HG03571 (cell line): ENCODE results near the gene CHSY1.
"Not testable (repeated sequence)": the region's sequence is repeated elsewhere in the genome, so short reads cannot be mapped to it uniquely, and the experiment has no call there.

Source experiments
- ATAC-seq: cut with Tn5 transposase; IDR thresholded peaks from one replicate; pipeline ENCODE4 v1.9.1; 2021; ENCODE audit not compliant: unreplicated experiment

The CHSY1 gene

DNA sequence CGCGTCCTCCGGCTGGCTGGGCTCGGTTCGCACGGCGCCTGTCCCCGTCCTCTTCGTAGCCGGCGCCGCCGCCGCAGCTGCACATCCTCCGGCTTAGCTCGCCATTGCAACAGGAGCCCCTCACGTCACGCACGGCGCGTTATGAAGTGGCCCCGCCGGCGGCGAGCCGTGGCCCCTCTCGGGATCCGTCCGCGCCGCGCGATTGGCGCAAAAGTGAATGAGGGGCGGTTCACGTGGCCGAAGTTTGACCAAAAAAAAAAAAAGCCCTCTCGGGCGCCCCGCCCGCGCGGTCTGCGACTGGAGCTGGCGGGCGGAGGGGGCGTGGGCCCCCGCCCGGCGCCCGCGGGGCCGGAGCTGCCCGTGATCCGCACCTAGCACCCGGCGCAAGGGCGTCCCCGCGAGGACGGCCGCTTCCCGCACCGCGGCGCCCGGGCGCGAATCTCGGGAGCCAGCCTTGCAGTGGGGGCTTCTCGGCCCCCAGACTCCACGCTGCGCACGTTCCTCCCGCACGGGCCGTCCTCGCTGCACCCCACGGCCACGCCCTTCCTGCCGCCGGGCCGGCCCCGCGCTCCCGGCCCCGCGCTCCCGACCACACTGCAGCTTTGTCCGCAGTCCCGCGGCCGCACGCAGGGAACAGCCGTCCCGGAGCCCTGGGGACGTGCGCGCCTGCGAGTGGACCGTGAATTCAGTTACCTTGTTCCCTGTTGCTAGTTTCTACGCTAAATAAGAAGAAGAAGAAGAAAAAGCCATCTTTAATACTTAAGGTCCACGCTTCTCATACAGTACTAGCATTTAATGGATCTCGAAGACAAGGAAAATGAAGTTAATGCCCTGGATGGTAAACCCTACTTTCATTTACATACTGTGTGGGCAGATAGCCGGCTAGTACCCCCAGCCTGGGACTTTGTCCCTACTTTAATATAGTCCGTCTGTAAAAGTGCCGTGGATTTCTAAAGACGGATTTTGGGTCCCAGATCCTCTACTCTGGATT is at the start of gene CHSY1:
CHSY1 (minus strand) TSS at position 219 of the 991 bp plus-strand sequence. CDS start 592 bp downstream, outside the sequence.
- ATAC-seq, result peak; percentile 68

GRCh38 chr15:101296418-101297405 is 44.9 kb upstream of the CHSY1 start:
- no peak for ATAC-seq

DNA sequence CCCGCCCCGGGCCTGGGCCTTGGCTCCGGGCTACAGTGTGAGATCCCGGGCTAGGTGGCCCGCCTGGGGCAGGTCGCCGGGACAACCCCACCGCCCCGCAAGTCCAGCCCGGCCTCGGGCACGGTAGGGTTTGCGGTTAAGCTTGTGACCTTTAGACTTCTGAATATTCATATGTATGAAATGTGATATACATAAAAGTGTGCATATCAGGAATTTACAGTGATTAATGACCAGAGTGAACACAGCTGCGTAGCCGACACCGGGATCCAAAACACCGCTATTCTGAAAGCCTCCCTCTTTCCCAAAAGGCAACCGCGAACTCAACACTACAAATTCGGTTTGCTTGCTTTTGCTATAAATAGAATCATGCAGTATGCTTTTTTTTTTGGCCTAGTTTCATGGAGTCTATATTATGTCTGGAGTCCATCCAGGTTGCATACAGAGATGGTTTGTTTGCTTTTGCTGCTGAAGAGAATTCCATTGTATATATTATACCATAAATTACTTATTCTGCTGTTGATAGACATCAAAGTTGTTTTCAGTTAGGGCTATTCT is 43.8 kb upstream of the CHSY1 start:
- no peak for ATAC-seq

DNA sequence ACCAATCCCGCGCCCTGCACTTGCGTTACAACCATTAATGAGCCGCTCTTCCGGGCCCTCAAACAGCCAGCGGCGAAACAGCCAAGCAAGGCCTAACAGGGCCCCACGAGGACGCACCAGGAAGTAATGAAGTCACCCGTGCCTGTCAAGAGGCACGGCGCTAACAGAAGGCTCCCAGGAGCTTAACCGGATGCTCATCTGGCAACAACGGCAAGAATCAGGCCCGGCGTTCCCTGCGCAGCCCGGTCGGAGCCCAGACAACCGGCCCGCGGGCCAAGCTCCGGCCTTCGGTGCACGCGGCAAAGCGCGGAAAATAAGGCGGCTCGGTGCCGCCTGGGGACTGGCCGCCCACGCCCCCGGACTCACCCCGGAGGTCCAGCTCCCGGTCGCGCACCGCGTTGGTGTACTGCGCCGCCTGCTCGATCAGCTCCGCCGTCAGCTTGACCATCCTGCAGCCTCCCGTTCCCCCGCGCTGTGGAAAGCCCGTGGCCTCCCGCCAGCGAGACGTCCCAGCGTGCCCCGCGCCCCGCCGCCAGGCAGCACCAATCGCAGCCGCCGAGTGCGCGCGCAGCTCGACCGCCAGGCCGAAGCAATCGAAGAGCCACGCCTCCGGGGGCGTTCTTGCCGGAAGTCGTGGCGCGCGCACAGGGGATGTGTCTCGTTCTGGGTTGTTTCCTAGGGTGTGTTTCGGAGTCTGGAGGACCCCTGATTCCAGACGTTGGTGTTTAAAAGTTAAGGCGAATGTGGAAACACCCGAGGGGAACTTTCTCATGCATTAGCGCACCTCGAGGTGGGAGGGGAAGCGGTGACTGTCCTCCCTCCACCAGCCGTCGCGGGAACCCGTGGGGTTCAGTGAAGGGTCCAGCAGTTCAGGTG is 43.1 kb upstream of the CHSY1 start, which contains the start of gene SNRPA1:
SNRPA1 (minus strand) TSS at position 518 of the 876 bp plus-strand sequence; CDS start at position 448, 70 bp downstream.
- peak; percentile 70 for ATAC-seq

DNA sequence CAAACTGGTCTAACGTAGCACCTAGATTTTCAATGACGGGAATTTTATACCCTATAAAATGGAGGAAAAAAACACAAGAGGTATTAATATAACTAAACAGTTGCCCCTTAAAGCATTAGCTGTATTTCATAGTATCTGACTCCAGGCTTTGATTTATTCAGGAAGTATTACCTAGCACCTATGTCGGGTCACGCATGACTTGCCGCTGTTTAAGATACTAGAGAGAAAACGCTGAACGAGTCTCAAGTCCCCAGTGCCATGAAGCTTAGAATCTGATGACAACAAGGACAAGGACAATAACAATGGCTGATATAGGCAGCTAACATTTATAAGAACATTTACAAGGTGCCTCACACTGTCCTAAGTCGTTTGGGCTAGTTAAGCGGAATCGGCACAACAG is 41.3 kb upstream of the CHSY1 start:
- no peak for ATAC-seq

GRCh38 chr15:101288905-101289513 is 37.2 kb upstream of the CHSY1 start:
- ATAC-seq, result no peak

DNA sequence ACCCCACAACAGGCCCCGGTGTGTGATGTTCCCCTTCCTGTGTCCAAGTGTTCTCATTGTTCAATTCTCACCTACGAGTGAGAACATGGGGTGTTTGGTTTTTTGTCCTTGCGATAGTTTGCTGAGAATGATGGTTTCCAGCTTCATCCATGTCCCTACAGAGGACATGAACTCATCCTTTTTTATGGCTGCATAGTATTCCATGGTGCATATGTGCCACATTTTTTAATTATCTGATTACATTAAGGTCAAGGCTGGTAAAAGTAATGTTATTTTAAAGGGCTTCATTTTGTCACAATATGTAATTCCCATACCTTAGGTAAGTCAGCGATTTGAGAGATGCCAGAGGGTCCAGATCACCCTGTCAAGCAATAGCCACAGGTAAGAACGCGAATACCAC is 35.5 kb upstream of the CHSY1 start:
- ATAC-seq, result not testable (repeated sequence)

DNA sequence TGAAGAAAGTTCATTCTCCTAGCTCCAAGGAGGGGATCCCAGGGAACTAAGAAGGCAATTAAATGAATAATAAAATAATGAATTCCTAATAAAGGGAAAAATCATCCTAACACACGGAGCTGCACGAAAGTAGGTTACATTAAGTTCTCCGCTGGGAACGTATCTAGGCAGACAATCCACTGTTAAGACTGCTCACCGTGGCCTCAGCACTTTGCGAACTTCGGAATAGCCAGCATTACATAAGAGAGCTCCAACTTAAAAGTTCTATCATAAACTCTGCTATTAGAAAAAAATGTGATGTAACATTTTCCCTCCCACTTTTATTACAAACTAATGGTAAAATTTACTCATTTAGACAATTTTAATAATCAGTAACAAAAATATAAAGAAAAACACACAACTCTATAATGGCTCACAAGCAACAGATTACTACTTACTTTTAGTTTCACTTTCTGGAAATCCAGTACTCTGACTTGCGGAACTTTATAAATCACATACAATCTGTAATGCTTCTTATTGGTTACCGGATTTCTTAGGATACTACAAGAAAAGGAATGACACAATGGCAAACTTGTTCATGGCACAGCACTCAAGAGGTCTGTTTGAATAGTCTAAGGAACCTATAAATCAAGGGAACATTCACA is 34.7 kb upstream of the CHSY1 start:
- no peak for ATAC-seq

DNA sequence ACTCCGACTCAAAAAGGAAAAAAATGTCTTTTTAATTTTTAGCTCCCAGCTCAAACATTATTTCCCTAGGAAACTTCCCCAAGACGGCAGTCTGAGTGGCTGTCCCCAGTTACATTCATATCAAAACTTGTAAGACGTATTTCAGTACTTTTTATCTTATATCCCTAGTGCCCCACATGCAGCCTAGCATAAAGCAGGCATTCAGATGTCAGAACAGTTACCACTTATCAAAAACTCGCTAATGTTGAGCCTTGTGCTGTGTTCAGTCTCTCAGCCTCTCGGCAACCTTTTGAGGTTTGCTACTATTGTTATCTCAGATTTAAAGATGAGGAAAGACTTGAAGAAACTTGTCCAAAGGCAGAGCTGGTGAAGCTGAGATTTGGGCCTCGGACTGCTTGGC is 32.1 kb upstream of the CHSY1 start:
- no peak for ATAC-seq

DNA sequence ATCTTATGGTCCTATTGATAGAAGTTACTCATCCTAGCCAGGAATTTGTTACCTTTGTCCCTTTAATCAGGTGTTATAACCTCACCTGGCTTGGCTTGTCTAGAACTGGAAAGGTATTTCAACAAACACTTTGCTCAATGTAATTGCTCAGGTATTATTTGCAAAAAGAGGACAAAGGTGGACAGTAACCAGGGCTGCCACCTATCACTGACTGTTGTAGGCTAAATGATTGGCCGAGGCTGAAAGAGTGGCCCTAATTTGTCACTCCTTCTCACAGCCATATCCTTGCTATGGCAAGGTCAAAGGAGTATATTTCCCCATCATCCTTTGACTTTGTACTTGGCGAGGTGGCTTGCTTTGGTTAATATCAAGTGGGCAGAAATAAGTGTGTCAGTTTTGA is 28.2 kb upstream of the CHSY1 start:
- ATAC-seq, result no peak

DNA sequence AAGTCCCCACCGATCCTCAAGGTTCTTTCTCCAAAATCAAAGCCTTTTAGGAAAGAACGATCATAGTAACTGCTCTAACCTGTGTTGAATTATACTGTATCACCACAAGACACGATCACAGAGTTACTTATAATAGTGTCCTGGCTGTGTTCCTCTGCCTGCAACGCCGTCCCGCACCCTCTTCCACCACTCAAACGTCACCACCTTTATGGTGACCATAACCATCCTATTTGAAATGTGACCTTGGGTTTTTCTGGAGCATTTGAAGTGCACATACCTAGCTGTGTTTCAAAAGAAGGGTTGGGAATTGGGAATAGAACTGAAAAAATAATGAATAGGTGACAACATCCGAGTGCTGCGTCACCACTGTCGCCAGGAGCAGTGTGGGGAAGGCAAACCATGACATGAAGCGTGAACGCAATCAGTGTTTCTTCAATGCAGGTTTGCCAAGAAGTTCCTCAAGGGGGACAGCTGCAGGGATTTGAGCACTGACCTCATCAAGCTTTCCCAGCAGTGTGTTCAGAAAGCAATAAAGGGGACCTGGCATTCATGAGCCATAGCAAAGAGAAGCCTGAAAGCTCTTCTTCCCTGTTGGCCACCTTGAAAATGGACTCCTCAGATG is 26.2 kb upstream of the CHSY1 start:
- no peak for ATAC-seq

DNA sequence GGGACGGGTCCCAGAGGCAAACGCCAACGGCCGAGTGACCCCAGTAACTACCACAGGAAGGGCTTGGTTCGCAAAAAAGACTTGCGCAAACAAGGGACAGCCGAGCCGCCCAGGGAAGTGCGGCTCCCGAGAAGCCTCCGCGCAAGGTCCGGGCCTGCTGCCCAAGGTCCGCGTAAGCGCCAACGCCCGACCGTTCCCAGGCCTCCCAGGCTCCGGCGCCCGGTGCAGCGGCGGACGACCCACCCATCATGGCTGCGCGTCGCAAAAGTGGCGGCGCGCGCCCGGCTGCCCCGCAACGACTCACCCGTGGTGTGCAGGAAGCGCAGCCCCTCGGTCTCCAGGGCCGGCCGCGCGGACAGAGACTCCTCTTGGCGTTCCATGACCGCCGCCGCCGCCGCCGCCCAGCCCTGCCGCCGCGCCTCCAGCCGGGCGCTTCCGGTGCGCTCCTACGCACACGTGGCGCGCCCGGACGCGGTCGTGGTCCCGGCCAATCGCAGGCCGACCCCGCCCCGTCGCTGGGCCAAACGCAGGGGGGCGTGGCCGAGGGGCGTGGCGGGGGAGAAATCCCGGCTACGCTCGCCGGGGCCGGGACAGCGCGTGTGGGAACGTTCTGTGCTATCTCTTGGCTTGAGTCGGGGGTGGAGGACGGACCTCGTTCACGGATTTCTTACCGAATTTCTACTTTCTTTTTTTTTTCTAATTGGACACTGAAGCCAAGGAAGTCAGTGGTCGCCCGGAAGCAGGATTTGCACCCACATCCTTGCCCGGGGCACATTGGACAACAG is 25.4 kb upstream of the CHSY1 start, which contains the start of gene SELENOS:
SELENOS (minus strand) TSS at position 448 of the 785 bp plus-strand sequence; CDS start at position 380, 68 bp downstream.
- ATAC-seq, result peak; percentile 84

DNA sequence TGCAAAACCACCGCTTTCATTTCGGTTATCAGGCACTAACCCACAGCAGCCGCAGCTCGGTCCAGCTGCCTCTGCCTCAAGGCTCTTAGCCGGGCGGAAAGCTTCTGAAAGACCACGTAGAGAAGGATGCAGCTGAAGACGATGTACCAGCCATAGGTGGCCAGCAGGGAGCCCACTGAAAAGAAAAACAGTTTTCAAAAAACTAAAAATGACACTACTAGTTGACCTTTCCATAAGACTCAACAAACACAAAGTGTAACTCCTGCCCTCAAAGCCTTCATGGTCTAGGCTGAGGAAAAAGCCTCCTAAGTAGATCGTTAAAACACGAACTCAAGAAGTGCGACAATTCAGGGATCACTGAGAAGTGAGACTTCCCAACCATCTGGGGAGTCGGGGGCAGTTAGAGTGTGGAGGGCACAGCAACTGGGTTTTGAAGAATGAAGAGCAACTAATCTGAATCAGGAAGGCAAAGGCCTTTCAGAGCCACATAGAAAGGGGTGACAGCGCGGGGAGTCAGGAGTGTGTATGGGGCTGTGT is 24.7 kb upstream of the CHSY1 start:
- ATAC-seq, result peak; percentile 35

DNA sequence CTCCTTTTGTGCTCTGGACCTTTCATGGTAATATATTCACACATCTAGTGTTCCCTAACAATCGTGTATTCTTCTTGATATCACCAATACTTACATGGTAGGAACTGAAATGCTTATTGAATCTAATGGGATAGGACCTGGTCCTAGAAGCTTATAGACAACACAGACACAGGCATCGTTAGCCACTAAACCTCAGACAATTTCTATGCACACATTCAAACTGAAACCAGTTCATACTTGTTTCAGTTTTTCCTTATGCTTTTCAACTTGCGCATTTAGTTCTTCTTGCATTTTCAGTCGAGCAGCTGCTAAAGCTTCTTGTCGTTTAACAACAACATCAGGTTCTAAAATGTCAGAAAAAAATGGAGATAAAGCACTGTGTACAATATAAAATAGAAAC is 23.2 kb upstream of the CHSY1 start:
- ATAC-seq, result no peak

DNA sequence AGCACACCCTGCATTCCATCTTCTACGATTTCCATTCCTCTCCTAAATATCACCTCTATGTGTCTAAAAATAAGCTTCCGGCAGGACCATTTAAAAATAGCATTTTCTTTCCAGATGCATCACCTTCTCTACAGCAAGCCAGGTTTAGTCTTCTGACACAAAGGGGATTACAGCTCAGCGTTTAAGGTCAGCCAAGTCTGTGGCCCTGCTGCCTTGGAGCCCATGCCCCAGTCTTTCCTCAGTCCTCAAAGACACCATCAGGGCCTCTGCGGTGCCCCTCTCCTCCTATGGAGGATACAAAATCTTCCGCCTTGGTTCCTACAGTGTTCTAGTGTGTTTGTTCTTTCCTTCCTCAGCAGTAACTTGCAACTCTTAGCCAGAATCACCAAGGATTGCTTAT is 21.7 kb upstream of the CHSY1 start:
- no peak for ATAC-seq

DNA sequence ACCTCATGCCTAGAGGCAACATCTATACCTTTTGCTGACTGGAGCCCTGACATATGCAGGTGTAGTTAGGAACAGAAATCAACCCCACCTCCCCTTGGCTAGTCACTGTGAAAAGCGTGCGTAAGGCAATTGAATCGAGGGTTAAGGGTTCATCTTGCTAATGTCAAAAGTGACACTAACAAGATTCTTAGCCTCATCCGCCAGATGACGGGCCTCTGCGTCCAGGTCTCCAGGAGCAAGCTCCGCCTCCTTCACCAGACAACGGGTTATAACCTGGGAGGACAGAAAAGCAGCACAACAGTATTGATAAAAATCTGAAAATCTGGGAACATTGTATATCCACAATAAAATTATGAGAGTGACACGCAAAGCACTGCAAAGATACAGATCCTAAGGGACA is 20.7 kb upstream of the CHSY1 start:
- no peak for ATAC-seq

- no peak for ATAC-seq
Measured at GRCh38 chr15:101269479-101270223, 17.8 kb upstream of the CHSY1 start.
